ENCODE measurements around the gene IGFBP1. TPM values are rescaled to one million over a fixed set of nuclear protein-coding genes. Genes with fewer than 3 reads are reported as not detected.

Gene IGFBP1
- total RNA-seq, 1 experiment from 2014 or later = 0.48 TPM

DNA sequence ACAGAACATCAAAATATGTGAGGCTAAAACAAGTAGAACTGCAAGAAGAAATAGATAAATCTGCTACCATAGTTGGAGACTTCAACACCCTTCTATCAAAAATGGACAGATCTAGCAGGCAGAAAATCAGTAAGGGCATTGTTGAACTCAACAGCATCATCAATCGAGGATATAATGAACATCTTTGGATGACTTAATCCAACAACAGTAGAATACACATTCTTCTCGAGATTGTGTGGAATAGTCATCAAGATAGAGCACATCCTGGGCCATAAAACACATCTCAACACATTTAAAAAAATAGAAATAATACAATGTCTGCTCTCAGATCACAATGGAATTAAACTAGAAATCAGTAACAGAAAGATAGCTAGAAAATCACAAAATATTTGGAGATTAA is 9.9 kb downstream of the IGFBP1 start:
- peak; percentile 70 for DNase-seq (ENCODE audit: low read depth)

DNA sequence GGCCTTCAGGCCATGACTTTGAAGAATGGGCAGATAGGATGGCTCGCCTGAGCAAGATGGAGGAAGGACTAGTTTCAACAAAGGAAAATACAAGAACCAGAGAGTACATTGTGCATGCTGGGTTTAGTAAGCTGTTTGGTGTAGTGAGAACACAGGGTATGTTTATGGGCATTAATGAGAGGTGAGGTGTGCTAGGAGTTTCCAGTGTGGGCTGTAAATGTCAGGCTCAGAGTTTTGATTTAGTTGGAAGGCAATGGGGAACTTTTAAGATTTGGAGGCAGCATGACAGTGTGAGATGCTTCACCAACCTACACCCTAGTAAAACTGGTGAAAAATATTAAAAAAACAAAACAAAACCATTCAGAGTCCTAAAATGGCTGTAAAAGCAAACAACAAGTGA is 13.3 kb downstream of the IGFBP1 start:
- DNase-seq (ENCODE audit: low read depth) = no peak

DNA sequence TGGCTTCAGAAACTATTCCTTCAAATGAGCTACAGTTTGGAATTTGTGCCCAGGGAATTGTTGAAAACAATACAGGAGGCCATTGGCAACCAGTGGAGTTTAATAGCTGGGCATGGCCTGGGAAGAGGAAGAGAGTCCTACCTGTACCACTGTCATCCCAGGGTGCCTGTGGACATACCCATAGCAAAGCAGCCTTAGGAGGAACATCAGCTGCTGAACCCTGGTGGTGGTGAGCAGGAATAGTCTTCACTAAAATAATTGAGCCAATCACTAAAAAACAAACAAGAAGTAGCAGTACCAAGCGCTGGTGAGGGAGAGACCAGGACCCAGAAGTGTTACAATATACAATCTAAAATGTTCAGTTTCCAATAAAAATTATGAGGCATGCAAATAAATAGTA is 14.5 kb downstream of the IGFBP1 start:
- no peak for DNase-seq (ENCODE audit: low read depth)

DNA sequence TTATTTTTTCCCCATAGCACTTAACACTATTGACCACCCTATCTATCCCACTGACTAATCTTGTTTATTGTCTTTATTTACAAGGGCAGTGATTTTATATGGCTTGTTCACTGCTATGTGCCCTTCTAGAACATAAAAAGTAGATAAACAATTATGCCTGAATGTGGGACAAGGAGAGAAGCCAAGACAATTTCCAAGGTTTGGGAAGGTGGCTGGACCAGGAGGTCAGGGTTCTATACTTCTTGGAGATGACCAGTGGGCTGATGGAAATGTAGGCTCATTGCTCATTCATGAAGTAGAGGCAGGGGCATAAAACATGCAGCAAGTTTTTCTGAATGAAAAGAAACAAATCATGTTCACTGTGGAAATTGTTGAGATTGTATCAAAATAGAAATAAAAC is 21.3 kb downstream of the IGFBP1 start:
- no peak for DNase-seq (ENCODE audit: low read depth)

DNA sequence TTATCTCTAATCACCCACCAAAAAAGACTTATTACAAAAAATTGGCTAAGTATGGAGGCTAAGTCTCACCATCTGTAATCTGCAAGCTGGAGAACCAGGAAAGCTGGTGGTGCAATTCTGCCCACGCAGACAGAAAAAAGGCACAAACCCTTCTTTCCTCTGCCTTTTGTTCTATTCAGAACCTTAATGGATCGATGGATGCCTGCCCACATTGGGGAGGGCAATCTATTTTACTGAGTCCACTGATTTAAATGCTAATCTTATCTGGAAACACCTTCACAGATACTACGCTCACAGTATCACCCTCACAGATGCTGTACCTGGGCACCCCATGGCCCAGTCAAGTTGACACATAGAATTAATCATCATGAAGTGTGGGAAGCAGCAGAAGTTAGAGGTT is 22.6 kb downstream of the IGFBP1 start:
- no peak for DNase-seq (ENCODE audit: low read depth)

DNA sequence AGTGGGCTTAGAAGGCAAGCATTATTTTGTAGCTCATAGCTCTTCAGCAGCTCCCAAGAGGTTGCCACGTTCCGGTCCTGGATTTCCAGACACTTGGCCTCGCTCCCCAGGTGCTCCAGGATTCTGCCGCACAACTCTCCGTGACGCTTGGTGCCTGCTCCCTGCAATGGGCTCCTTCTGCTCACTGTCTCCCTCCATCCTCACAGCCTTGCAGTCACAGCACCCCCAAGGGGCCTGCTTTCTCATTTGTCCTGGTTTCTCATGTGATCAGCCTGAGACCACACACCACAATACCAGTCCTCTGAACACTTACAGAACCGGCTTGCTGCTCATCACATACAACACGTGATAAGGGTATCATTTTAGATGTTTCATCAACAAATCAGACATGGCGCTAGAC is 23.0 kb downstream of the IGFBP1 start:
- no peak for DNase-seq (ENCODE audit: low read depth)

DNA sequence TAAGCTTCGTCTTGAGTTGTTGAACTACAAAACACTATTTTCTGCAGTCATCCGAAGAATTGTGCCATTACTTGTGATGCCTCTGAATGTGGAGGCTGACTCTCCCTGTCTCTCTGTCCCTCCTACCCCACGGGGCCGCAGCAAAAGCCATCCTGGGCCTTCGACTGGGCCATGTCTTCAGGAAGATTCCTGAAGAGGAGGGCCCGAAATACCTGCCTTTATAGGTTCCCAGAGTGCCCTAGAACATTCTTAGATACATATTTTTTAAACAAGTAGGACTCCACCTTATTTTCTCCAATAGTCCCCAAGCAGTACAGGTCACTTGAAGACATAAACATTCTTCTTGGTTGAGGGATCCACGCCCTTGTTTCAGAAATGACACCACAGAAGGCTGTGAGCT is 24.7 kb downstream of the IGFBP1 start:
- no peak for DNase-seq (ENCODE audit: low read depth)

DNA sequence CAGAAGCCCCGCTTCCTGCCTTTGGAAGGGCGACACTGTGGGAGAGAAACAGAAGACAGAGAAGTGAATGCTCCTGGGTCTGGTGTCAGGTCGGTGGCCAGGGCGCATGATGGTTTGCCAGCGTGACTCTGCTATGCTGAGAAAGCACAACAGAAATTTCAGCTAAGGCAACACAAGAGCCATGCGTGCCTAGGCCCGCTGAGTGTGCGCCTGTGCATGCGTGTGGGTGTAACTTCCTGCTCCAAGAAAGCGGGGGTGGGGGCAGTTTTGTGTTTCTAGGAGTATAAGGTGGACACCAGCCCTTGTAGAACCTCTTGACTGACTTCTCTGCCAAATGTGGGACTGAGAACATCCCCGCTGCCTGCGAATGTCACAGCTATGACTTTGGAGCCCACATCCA is 26.6 kb downstream of the IGFBP1 start:
- DNase-seq (ENCODE audit: low read depth) = no peak

DNA sequence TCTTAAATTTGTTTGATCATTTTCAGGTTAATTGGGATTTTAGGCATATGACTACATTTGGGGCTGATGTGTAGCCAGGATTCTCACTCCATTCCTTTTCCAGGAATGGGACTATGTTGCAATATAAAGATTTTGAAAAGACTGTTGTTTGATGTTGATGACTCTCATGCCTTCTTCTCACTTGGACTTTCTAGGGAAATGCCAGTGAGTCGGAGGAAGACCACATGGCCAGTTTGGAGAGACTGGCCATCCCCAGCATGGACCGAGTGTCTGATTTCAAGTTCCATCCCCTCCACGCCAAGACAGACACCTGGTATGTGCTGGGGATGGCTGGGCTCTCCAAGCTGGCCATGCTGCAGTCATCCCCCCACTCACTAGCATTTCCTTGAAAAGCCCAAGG is 27.3 kb downstream of the IGFBP1 start:
- DNase-seq (ENCODE audit: low read depth) = peak; percentile 30

DNA sequence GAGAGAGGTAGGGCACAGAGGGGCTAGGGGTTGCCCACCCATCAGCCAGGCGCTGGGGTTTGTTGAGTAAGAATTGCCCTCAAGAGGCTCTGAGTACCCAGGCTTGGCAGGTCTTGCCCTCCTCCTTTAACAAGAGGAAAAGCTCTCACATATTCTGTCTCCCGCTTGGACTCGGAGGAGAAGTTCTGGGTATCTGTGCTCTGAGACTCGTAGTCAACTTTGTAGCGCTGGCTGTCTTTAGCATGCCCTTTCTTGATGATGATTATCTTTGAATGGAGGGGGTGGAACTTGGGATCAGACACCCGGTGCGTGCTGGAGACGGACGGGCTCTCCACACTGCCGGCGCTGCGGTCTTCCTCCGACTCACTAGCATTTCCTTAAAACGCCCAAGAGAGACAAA is 28.8 kb downstream of the IGFBP1 start:
- no peak for DNase-seq (ENCODE audit: low read depth)

DNA sequence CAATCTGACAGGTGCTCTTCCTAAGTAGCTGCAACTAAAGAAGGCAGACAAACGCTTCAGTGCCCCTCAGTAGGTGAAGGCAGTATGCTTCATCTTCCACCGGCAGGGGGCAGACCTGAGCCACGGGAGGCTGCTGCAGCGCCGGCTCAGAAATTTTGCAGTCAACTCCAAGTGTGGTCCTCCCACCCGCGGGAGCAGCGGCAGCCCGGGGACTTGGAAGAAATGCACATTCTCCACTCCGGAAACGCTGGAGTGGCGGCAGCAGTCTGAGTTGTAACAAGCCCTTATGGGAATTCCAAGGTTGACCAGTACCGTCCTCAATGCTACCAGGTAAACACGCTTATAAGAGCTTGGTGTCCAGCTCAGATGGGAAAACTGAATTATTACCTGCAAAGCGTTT is 29.4 kb downstream of the IGFBP1 start:
- peak; percentile 61 for DNase-seq (ENCODE audit: low read depth)

DNA sequence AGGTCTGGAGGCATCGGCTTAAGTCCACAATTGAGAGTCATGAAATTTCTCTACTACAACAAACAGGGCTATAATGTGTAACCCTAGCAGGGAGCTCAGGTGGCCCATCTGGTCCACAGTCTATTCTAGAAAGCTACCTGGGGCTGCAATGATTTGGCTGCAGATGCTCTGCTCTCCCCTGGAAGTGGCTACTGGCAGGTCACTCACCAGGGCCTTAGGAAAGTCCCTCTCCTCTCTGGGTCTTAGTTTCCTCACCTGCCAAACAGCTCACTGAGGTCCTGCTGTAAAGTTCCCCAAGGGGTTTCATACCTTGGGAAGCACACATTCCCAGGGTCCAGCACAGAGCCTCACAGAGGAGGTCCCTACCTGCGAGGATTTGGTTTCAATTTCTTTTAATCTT is 30.3 kb downstream of the IGFBP1 start:
- no peak for DNase-seq (ENCODE audit: low read depth)

DNA sequence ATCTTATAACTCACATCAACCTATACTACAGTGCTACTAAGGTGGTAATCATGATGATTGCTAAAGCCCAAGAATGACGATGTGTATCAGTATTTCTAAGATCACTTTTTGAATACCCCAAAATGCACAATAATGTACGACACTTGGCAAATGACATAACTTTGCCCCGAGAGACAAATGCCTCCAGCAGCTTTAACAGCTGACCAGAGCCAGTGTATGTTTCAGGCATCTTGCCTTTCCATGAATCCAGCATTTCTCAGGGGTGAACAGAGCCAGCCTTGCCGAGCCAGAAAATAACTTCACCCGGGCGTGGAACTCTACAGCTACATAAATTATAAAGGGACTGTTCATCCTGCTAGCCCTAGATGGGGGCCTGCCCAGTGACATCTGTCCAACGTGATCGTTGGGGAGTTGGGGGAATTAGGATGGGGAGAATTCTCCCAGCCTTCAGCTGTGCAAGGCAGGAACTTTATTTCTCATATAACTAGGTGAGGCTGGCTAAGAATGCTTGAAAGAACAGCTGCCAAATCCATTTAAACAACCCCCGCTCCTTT is 31.0 kb downstream of the IGFBP1 start:
- no peak for DNase-seq (ENCODE audit: low read depth)

DNA sequence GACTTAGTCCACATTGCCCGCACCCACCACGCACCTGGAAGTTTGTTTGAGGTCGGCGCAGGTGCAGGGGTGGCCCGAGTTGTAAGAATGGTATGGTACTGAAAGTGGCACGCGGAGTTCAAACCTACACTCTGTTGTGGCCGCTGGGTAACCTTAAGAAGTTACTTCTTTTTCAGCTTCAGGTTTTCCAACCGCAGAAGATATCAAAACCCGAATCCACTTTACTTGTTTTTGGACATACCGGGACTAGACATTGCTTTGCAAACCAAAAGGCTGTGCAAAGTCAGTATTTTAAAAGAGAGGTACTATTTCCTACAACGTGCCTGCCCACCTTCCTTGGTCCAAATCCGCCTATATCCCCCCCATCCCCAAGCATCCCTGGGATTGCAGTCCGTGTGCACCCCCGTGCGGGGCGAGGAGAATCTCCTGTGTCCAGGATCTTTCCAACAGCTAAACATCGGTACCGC is 31.7 kb downstream of the IGFBP1 start:
- no peak for DNase-seq (ENCODE audit: low read depth)

DNA sequence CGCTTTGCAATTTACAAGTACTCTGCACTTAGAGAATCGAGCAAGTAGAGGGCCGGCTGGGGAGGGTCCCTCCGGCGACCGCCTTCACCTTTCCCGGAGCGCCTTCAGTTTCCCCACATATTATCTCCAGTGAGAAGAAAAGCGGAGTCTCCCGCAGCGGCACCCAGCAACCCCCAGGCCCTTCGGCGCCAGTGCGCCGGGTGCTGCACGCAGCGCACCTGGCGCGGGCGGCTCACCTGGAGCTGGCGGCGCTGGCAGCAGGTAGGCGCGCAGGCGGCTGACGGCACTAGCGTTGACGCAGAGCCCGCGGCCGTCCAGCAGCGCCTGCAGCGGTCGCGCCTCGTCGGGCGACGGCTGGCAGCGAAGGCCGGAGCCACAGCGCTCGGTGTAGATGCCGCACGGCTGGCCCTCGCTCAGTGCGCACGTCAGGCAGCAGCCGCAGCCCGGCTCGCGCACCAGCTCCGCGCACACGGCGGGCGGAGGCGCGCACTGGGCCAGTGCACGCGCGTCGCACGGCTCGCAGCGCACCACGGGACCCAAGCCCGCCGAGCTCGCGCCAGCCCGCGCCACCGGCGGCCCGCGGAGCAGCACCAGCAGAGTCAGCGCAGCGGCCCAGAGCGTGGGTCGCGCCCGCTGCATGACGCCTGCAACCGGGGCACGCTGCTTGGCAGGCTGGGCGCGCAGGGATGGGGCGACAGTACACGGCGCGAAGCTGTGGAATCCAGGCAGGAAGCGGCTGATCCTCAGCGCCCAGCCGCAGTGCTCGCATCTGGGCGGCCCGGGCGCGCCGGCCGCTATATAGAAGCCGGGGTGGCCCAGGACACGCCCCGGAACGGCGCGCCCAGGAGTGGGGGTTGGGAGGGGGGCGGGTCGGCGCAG is 32.5 kb downstream of the IGFBP1 start, which contains the start of gene IGFBP3:
Gene IGFBP3 (minus strand): TSS at position 771 of the 879 bp plus-strand sequence. CDS start 132 bp downstream, at position 639.
- DNase-seq (ENCODE audit: low read depth) = no peak

DNA sequence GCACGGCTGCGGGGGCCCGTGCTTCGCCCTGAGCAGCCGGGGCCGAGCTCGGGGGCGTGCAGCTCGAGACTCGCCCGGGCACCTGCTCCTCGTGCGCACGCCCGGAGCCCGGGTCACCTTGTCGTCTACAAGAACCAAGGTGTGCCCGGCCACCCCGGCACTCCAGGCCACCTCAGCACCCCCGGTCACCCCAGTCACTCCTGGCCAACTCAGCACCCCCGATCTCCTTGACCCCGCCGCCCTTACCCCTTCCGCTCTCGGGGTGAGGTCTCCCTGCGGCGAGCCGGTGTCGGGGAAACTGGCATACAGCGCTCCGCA is 33.1 kb downstream of the IGFBP1 start:
- DNase-seq (ENCODE audit: low read depth) = no peak

DNA sequence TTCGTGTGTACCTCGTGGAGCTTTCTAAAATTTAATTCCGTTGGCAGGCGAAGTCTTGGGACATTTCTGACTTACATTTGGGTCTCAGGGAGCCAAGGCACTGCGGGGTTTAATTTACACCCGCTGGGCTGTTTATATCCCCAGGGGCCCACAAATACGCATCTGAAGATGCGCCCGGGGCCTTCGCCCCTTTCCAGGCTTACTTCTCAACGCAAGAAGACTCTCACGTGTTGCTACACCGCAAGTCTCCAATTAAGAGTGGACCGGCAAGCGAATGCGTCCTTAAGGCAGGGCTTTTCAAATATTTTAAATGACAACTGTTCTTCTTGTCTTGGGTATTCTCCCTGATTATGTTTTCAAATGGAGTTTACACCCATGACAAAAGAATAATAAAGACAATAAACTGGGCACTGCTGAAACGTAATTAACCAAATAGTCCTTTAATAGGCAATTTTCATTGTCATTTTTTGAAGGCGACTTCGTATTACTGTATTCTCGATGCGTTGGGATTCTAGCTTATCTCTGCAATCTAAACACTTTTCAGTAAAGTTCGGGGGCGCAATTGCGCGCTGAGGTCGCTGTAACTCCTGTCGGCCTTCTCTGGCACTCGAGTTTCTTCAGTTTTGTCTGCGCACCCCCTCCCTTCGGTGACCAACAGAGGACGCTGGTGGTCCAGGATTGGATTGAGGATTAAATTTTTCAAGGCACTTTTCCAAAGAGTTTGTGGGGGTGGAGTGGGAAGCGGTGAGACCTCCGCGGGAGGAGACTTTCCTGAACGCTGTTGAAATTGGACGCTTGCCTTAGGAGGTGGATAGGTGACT is 33.6 kb downstream of the IGFBP1 start:
- DNase-seq (ENCODE audit: low read depth) = no peak

DNA sequence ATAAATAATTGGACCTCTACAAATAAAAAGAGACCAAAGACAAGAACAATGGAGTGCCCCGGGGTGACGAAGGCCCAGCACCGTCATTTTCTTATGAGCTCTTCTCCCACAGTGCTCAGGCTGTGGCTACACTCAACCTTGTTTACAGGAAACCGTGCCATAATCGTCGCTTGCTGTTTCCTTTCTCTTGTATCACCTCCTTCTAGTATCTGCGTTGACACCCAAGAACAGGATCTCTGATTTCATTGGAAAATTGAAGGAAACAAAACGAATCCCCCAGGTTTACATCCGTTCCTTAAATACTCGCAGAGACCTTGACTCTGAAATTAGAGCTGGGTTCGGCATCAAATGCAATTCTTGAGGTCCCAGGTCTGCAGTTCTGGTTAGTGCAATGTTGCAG is 34.5 kb downstream of the IGFBP1 start:
- DNase-seq (ENCODE audit: low read depth) = no peak

DNA sequence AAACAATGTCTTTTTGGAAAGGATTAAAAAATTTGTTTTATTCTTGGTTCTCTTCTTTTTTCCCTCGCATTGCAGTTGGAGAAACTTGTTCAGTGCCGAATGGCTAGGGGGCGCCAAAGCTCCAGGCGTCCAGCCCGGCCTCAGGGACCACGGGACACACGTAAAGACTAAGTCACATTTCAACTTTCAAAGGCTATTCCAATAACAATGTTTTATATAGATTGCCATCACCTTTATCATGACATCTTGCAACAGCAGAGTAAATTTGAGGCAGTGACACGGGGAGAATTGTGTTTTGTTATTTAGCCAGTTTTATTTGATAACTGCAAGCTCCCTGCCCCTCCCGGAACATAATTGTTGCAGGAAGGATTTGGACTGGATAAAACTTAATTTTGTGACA is 35.0 kb downstream of the IGFBP1 start:
- peak; percentile 55 for DNase-seq (ENCODE audit: low read depth)

DNA sequence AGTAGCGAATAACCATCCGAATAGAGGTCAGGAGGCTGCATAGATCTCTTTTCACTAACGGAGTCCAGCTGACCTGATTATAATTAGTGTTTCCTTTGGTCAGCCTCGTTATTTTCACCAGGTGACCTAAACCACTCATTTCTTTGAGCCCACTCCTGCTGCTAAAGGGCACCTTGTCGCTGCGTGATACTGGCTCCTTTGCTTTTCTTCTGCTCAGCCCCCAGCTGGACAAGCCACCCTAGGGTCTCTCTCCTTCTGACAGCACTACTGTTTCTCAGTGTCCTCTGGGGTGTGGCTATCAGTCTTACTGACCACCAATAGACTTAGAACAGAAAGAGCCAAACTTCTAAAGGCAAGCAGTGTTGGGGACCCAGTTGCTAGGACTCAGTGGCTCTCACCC is 35.5 kb downstream of the IGFBP1 start:
- no peak for DNase-seq (ENCODE audit: low read depth)

DNA sequence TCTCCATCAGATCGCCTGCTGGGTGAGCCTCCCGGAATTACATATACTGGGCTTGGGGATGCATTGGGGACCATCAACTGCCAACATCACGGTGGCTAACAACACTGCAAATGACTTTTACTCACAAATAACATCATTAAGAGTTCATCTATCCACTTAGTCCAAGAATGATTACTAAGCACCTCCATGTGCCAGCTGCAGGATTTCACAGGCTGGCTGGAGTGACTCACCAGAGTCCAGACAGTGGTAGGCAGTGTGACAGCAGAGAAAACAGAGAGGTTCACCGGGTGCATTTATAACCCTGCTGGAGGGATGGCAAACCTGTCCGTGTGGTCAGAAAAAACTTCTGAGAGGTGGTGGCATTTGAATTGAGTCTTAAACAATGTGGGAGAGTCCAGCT is 36.0 kb downstream of the IGFBP1 start:
- peak; percentile 85 for DNase-seq (ENCODE audit: low read depth)

DNA sequence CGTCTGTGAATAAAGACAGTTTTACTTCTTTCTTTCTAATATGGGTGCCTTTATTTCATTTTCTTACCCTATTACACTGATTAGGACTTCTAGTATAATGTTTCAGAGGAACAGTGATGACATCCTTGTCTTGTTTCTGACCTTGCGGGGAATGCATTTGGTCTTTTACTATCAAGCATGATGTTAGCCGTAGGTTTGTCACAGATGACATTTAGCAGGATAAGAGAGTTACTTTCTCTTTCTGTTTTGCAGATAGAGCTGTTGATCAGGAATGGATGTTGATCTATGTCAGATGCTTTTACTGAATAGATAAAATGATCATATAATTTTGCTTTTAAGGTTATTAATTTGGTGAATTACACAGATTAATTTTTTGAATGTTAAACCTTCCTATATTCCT is 39.4 kb downstream of the IGFBP1 start:
- no peak for DNase-seq (ENCODE audit: low read depth)
